Measurements from ENCODE around the gene CSNK1E.

DNA sequence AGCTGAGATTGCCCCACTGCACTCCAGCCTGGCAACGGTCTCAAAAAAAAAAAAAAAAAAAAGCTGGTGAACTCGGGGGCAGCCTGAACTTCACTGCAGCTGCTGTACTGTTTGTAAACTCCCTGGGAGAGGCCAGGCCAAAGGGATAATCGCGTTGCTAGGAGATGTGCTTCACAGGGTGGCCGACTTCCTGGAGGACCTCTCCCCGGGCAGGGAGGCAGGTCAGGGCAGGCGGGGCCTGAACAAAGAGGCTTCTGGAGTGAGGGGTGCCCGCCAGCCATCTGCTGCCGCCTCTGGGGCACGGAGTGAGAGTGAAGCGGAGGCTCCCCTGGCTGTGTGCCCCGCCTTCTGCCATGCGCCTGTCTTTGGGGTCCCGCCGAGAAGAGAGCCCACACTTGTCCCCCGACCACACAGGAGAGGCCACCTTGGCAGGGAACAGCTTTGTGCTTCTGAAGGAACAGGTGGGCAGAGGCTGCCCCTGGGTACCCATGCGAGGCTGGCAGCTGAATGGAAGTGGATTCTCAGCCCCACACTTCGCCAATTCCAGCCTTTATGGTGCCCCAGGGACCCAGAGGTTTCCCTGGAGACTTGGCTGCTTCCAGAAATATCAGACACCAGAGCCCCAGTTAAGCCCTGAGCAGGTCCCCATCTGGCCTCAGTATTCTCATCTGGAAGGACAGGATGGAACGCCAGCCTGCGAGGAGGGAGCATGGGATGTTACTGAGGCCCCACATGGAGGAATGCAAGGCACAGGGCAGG is 74.0 kb downstream of the CSNK1E start:
- TF ChIP-seq, protein P1, sequence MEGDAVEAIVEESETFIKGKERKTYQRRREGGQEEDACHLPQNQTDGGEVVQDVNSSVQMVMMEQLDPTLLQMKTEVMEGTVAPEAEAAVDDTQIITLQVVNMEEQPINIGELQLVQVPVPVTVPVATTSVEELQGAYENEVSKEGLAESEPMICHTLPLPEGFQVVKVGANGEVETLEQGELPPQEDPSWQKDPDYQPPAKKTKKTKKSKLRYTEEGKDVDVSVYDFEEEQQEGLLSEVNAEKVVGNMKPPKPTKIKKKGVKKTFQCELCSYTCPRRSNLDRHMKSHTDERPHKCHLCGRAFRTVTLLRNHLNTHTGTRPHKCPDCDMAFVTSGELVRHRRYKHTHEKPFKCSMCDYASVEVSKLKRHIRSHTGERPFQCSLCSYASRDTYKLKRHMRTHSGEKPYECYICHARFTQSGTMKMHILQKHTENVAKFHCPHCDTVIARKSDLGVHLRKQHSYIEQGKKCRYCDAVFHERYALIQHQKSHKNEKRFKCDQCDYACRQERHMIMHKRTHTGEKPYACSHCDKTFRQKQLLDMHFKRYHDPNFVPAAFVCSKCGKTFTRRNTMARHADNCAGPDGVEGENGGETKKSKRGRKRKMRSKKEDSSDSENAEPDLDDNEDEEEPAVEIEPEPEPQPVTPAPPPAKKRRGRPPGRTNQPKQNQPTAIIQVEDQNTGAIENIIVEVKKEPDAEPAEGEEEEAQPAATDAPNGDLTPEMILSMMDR (IDR thresholded peaks at IDR 0.05 in 4 of 5, conservative IDR thresholded peaks at IDR 0.05 in 1 of 5) = no peak
- no peak for TF ChIP-seq POLR2A (IDR thresholded peaks at IDR 0.05)

Data from gastrocnemius medialis (tissue), 4 donors.